IPS-NIHi7 (cell line): ENCODE measurements around the gene ZBBX.

Source experiments
- DNase-seq: peaks from one replicate; pipeline ENCODE4 v3.0.0; 2012; ENCODE audit warnings: mixed read lengths; ENCODE audit errors: extremely low spot score

ZBBX gene

DNA sequence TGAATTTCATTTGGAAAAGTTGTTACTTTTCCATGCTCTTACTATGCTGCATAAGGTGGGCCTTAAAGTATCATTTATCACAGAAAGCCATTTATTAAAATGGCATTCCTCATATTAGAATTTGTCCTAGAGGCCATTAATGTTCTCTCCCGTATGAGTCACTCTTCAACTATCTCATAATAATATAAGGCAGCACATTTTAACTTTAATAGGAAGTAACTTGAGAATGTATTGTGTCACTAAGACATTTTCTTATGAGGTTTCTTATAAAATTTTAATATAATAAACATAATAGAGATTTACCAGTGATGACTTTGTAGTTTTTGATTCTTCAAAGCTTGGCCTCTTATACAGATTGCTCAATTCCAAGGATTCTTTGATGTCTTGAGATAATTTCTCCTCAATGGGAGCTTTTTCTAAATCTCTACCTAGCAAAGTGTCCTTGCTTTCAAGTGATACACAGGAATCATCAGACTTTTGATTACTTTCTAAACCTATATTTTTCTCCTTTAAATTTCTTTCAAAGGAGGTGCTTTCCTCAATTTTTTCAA, 74.7 kb downstream of the ZBBX start:
- DNase-seq, result no peak

DNA sequence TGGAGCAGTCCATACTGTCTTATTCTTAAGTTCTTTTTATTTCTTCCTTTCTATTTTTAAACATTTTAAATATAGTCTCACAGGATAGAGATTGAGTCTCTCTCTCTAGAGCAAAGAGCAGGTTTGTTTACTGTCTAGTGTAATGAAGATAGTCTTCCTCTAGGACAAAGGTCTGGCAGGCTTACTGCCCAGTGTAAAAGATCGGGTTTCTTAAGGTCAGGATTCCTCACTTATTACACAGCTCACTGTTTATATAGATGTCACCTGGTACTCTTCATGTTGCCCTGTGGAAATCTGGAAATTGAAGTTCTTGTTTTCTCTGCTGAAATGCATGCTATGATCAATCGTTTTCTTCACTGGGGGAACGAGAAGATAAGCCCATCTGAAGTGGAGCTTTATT, 76.0 kb downstream of the ZBBX start:
- no peak for DNase-seq

DNA sequence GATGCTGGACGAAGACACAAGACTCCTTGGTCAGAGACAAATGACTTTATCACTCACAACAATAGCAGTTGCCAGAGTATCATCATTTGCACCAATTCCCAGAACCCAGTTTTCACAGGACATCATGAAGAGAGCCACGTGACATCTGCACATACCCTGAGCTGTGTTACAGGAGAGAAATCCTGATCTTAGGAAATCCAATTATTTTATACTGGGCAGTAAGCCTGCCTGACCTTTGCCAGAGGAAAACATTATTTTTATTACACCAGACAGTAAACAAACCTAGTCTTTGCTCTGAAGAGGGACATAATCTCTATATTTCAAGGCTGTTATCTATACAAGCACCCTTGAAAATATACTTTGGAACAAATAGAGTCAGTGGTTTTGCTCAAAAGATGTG, 77.4 kb downstream of the ZBBX start:
- no peak for DNase-seq

DNA sequence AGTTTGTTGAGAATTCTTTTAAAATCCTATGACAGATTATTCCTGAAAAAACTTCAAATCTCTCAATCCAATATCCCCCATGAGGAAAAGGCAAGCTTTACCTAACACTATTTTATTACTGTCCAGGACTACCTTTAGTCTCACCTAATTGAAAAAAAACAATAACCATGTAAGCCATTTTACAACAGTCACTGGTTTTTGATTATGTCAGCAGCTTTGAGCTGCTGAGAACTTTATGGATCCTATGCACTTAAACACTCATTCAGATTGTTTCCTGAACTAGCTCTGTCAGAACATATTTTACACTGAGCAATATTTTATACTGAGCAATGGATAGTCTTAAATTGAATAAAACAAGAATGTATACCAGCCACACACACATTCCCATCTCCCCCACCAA, 79.9 kb downstream of the ZBBX start:
- no peak for DNase-seq

DNA sequence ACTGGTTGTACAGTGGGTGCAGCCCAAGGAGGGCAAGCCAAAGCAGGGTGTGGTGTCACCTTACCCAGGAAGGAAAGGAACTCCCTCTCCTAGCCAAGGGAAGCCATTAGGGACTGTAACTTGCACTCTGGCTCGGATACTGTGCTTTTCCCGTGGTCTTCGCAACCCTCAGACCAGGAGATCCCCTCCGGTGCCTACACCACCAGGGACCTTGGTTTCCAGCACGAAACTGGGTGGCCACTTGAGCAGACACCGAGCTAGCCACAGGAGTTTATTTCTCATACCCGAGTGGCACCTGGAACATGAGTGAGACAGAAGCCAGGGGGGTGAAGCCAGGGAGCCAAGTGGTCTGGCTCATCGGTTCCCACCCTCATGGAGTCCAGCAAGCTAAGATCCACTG, 90.7 kb downstream of the ZBBX start:
- no peak for DNase-seq

DNA sequence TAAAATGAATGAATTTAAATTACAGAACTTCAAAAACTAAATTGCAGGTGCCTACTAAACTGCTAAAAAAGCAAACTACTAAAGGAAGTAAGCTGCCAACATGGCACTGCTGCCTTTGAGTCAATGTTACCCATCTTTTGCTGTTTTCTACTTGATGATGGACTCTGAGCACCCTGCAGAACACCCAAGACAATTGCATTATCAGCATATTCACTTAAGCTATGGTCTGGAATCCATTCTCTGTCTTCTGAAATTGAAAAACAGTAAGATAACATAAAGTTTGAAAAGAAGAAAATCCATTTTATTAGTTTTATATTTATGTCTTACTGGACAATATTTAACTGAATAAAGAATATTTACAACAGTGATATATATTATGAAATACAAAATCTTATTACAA, 91.4 kb downstream of the ZBBX start:
- no peak for DNase-seq

DNA sequence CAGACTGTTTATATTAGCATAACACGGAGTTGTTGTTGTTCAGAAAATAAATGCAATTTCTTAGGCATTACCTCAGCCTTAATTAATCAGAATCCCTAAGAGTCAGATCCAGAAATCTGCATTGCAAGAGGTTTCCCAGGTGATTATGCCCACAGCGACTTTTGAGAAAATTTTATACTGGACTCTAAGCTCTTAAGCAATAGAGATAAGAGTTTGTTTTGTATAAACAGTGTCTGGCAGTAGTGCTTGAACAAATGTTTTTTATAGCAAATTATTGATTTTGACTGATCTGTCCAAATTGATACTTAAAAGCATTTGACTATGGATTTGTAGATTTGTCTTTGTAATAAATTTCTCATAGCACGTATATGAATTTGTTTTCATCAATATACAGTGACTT, 92.8 kb downstream of the ZBBX start:
- DNase-seq, result no peak

DNA sequence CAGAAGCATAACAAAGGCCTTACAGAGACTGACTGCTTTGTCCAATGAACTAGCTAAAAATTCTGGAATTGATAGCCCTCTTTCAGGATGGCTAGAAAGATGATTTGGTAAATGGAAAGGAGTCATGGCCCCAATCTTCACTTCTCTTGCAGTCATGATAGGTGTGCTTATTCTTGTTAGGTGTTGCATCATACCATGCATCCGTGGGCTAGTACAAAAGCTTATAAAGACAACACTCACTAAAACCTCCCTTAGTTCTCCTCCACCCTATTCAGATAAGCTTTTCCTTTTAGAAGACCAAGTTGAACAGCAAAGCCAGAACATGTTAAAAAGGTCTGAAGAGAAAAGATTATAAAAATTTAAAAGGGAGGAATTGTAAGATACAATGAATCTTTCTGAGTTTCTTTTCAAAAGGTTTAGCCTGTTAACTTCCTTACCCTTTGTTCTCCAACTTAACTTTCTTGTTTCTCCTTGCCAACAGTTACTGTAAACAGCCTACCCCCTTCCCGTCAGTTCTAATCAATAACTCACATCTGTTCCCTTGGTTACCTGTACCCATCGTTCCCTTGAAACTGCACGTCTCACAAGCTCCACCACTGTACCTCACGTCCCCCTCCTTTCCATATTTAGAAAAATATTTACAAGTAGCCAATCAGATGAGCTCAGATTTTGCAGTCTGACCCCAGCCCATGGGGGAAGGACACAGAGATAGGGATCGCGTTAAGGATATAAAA, 105.8 kb downstream of the ZBBX start:
- no peak for DNase-seq

DNA sequence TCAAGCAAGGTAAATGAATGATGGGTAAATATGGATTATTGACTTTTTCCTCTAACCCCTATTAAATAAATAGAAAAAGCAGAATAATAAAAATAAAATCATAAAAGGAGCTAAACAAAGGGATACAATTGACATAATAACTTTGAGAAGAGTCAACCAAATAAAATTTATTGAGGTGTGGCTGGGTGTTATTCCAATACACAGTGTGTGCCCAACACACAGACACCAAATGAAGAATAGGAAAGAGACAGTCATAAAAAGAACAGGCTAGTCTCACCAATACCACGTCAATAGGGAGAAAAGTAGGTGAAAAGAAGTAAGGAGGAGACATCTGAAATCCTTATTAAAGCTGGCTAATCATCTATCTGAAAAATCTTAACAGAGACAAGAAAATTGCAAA, 127.1 kb downstream of the ZBBX start:
- no peak for DNase-seq

DNA sequence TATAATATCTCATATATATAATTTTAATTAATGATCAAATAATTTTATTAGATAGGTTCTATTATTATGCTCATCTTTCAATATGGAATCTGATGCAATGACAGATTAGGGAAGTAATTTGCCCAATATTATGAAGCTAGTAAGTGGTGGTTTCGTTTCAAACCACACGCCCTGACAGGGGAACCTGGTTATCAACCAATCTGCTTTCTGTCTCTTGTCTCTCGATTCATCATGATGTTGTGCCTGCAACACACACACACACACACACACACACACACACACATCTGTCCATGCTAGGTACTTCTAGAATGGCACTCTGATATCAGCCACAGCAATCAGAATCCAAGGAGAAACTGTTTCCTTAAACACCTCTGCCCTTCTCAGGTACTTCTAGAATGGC, 128.4 kb downstream of the ZBBX start:
- DNase-seq, result no peak

DNA sequence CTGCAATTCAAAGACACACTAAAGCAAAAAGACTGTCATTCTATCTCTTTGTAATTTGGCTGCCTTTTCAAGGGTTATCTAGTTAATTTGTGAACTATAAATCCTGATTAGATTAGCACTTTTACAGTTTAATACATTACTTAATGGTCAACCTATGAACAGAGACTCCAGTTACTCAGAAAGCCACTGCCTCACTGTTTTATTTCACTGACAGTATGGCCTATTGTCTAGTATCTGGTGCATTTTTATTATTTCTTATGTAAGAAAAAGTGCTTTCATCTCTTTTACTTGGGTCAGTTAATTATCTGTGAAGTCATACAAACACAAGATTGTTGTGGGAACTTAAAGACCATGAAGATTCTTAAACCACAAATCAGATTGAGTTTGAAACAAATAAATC, 133.8 kb downstream of the ZBBX start:
- DNase-seq, result no peak

DNA sequence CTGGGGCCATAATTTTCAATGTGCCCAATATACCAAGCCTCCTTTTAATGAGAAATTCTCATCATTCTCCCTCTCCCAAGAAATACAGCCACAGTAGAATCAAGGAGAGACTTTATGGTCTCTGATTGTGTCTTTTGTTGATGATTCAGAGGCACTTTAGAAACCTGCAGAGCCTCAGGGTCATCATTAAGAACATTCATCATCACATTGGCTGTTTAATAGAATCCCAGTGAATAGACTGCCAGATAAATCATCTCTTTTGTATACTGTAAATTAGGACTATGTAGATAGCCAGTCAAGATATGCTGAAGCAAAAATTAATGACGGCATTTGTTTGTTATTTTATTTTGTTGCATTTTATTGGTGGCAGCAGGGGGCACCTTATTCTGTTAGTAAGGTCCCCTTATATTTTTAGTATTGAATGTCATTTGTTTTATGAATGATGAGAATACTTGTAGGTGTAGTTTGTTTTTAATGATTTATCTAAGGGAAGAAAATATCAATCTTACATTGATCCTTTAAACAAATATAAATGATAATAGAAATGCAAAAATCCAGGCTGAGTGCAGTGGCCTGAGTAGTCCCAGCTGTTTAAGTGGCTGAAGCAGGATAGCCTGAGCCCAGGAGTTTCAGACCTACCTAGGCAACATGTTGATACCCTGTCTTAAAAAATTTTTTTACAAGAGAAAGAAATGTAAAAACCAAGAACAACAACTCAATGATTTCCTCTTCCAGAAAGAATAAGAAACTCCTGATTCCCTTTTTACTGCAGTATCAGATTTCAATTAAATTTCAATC, 138.8 kb downstream of the ZBBX start:
- no peak for DNase-seq

DNA sequence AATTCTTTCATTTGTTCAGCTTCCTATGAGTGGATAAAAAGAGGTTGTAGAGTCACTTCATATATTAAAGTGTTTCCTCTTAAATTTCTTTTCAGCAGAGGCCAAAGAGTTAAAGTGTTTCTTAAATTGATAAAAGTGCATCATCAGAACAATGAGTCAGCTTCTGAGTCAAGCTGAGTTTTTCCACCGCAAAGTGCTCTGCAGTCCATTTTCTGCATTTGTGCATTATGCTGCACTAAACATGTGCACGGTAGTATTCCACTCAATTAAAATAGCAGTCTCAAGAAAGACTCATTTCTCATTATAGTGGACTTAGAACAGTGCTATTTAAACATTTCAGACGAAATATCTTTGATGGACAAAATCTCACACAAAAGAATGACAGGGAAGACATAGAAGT, 152.0 kb downstream of the ZBBX start:
- DNase-seq, result no peak

DNA sequence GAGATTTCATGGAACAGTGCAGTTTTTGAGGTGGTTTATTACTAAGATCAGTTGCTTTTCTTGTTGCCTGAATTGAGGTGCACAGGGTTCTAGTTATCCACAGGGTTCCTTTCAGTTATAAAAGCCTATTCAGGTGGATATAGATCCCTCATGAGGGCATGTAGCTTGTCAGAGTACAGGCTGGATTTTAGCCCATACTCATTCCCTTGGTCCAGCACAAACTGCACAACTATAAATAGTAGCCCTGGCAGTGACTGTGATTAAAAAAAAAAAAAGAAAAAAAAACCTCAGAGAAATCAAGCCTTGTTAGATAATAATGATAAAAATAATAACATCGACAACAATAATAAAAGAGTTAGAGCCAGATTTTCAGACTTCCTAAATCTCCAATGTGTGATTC, 154.3 kb downstream of the ZBBX start:
- DNase-seq, result no peak

DNA sequence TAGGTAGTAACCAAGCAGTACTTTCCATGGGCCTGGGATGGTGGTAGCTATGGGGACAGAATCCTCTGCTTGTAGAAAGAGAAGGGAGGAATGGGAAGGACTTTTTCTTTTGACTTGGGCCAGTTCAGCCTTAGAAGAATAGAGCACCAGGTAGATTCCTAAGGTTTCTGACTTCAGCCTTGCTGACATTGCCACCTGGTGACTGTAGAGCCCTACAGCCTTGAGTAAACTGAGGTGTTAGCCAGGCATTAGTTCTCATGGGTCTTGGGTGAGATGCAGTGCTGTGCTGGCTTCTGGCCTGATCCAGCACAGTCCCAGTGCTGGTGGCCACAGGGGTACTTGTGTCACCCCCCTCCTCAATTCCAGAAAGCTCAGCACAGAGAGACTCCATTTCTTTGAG, 171.1 kb downstream of the ZBBX start:
- DNase-seq, result no peak

DNA sequence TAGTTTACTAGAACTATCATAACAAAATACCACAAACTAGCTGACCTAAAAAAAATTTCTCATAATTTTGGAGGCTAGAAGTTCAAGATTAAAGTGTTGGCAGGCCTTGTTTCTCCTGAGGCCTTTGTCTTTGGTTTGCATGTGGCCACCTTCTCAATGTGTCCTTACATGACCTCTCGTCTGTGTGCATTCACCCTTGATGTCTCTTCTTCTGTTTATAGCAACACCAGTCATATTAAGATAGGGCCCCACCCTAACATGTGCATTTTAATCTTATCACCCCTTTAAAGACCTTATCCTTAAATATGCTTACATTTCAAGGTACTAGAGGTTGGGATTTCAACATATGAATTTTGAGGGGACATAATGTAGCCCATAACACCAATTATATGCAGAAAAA, 177.0 kb downstream of the ZBBX start:
- DNase-seq, result no peak

DNA sequence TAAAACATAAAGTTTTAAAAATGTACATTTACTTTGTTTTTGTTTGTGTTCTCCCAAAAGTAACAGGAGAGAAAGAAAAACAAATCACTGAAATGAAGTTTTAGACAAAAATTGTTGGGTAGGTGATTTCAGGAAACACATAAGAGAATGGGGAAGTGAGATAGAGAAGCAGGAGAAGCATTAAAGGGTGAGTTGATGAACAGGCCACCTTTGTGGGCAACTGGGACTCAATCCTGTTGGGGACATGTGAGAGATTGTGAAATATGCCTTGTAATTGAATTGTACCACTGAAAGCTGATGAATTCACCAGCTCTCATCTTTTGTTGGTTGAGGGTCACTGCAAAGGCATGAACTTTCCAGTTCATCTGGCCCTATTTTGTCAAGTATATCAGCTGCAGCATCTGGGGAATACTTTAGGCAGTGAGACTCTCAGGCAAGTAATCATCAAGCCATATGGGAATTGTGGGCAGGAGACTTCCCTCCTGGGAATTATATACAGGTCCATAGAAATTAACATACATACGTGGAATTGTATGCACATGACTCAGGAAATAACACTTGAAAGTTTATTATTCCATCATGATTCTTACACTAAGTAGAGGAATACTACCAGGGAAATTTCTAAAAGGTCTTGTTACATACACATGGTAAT, 181.0 kb downstream of the ZBBX start:
- DNase-seq, result no peak
